SU-DHL-6 (cell line): ENCODE measurements around the gene FAM227B.

Experiments
- H2AFZ ChIP-seq: fragments of 200-600 bp; sonication (generic); 2 replicates; pipeline ENCODE4 v1.6.1; 2014; ENCODE audit warnings: low read depth, mild to moderate bottlenecking, moderate library complexity, mixed read lengths, antibody characterized with exemption, low read length; ENCODE audit not compliant: severe bottlenecking
- H3F3A ChIP-seq: fragments of 200-600 bp; shearing (Covaris generic); 2 replicates; pipeline ENCODE4 v1.6.0; 2016; ENCODE audit warnings: antibody characterized with exemption, mild to moderate bottlenecking; ENCODE audit not compliant: insufficient read depth
- H3K27ac ChIP-seq: fragments of 200-600 bp; sonication (generic); 2 replicates; pipeline ENCODE4 v1.5.1; 2016; ENCODE audit warnings: low read depth, mild to moderate bottlenecking, low read length, moderate library complexity, mixed read lengths
- H3K27me3 ChIP-seq: fragments of 200-600 bp; sonication (generic), shearing (Covaris generic); 2 replicates; pipeline ENCODE4 v1.6.0; 2014; ENCODE audit warnings: mild to moderate bottlenecking, low read length
- H3K36me3 ChIP-seq: fragments of 200-600 bp; sonication (generic); 2 replicates; pipeline ENCODE4 v1.6.1; 2014; ENCODE audit warnings: mild to moderate bottlenecking, low read length, mixed read lengths
- H3K4me2 ChIP-seq: fragments of 300-600, 200-600 bp; shearing (Covaris generic), sonication (generic); 2 replicates; pipeline ENCODE4 v1.6.0; 2014; ENCODE audit warnings: low read length, low read depth, mild to moderate bottlenecking; ENCODE audit not compliant: poor library complexity, severe bottlenecking
- H3K4me3 ChIP-seq: fragments of 200-600 bp; sonication (generic); 2 replicates; pipeline ENCODE4 v1.5.1; 2014; ENCODE audit warnings: antibody characterized with exemption, low read length, mild to moderate bottlenecking, mixed read lengths; ENCODE audit not compliant: insufficient read depth, poor library complexity, severe bottlenecking
- H3K79me2 ChIP-seq: fragments of 200-600 bp; sonication (generic); 2 replicates; pipeline ENCODE4 v1.6.1; 2014; ENCODE audit warnings: mild to moderate bottlenecking, low read length, moderate library complexity; ENCODE audit not compliant: insufficient read depth
- H3K9ac ChIP-seq: fragments of 200-600 bp; sonication (generic); 2 replicates; pipeline ENCODE4 v1.7.0; 2014; ENCODE audit warnings: mild to moderate bottlenecking, low read length
- H3K9me2 ChIP-seq: fragments of 200-600 bp; sonication (generic); replicated peaks from 2 replicates; pipeline ENCODE4 v1.6.1; 2014; ENCODE audit warnings: low read length; ENCODE audit not compliant: insufficient read depth
- H3K9me3 ChIP-seq: fragments of 200-600 bp; sonication (generic); 2 replicates; pipeline ENCODE4 v1.6.1; 2014; ENCODE audit warnings: low read length, mixed read lengths; ENCODE audit not compliant: insufficient read depth
- H4K20me1 ChIP-seq: fragments of 200-600 bp; sonication (generic); 2 replicates; pipeline ENCODE4 v1.6.1; 2014; ENCODE audit warnings: low read depth, mild to moderate bottlenecking, antibody characterized with exemption, low read length, moderate library complexity, mixed read lengths
- CTCF ChIP-seq: fragments of 200-600 bp; sonication (generic); IDR thresholded peaks from one replicate; pipeline ENCODE4 v1.5.1; 2017; ENCODE audit warnings: antibody characterized with exemption, mild to moderate bottlenecking, low read length, moderate library complexity; ENCODE audit not compliant: insufficient read depth, poor library complexity, severe bottlenecking
- EZH2phosphoT487 ChIP-seq: fragments of 200-600 bp; sonication (generic), shearing (Covaris generic); conservative IDR thresholded peaks from 2 replicates; pipeline ENCODE4 v1.6.1; 2018; ENCODE audit warnings: mild to moderate bottlenecking, antibody characterized with exemption, low read length, moderate library complexity, mixed read lengths

The FAM227B gene

DNA sequence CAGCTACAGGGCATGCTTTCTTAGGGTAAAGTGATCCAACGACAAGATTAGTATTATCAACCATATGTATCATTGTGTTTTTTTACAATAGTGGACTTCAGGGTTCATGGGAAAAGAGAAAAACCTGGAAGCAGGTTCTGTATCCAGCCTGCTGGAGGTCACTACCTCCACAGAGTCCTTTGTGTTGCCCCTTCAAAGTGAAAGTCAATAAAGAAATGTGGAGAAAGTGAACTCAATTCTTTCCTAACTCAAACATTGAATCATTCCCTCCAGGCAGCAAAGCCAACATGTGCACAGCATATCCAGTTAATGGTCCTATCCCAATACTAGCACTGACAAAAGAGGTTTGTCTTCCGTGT lies 152.2 kb downstream of the FAM227B start:
- no peak overlapping the region for H3K4me2 ChIP-seq
- TF ChIP-seq CTCF (no peak), EZH2phosphoT487 (no peak)
- no peak overlapping the region for H3K27ac ChIP-seq
- H3K4me3 ChIP-seq, result no peak overlapping the region
- no peaks in the 10 kb centered on the region for H3K27me3 ChIP-seq
- H4K20me1 ChIP-seq, result no peaks in the 10 kb centered on the region
- no peaks in the 10 kb centered on the region for H3K9me3 ChIP-seq
- no peak overlapping the region for H3K9ac ChIP-seq
- H2AFZ ChIP-seq, result no peak overlapping the region
- H3F3A ChIP-seq, result no peaks in the 10 kb centered on the region
- no peaks in the 10 kb centered on the region for H3K79me2 ChIP-seq
- H3K9me2 ChIP-seq, result no peaks in the 10 kb centered on the region
- H3K36me3 ChIP-seq, result no peaks in the 10 kb centered on the region

DNA sequence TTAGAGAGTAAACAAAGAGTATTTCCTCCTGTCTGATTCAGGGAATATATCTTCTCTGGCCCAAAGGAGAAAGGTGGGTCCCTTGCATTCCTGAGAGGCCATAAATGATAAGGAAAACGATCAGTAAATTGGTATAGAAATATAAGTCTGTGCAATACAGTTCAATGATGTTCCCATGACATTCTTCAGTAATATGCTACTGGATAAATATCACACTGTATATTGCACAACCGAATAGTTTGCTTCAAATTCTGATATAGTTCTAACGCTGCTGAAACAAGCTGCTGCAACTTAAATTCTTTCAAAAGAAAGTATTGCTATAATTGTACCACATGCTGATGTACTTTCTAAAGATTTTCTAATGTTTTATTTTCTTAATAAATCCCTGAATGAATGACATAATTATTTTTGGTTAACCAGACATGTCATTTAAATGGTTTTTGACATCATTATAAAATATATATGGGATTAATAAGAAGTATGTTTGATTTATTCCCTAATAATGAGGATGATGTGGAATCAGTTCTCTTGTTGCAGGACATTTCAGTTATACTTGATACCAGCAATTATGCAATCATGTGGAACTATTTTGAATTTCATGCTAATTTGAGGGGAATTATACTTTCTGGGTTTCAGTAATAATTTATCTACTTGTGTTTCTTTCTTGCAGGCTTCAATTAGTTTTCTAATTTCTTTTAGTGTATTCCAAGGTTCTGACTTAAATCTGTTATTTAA lies 152.7 kb downstream of the FAM227B start:
- no peak overlapping the region for H3K4me3 ChIP-seq
- no peak overlapping the region for H2AFZ ChIP-seq
- H3F3A ChIP-seq, result no peaks in the 10 kb centered on the region
- H3K4me2 ChIP-seq, result no peak overlapping the region
- no peaks in the 10 kb centered on the region for H3K79me2 ChIP-seq
- no peaks in the 10 kb centered on the region for H3K27me3 ChIP-seq
- H3K9me3 ChIP-seq, result no peaks in the 10 kb centered on the region
- H3K27ac ChIP-seq, result no peak overlapping the region
- H4K20me1 ChIP-seq, result no peaks in the 10 kb centered on the region
- no peaks in the 10 kb centered on the region for H3K36me3 ChIP-seq
- TF ChIP-seq EZH2phosphoT487 (no peak), CTCF (no peak)
- H3K9ac ChIP-seq, result no peak overlapping the region
- no peaks in the 10 kb centered on the region for H3K9me2 ChIP-seq

DNA sequence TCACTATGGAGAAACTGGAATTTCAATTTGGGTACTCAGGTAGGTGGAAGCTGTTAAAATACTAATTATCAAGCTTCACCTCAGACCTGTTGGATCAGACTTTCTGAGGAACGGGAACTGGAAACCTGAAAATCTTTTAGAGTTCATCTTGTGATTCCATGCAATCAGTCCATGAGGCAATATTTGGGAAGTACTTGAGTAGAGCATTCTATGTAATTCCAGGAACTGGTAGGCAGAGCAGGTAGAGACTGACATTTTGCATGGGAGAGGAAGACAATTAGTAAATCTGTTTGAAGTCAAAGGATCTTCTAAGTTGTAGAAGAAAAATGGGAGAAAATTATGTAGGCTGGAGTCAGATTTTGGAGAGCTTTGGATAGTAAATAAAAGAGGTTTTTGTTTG lies 154.5 kb downstream of the FAM227B start:
- Histone ChIP-seq H3K4me3 (no peak overlapping the region), H3F3A (no peaks in the 10 kb centered on the region), H3K27ac (no peak overlapping the region), H3K9me2 (no peaks in the 10 kb centered on the region), H3K27me3 (no peaks in the 10 kb centered on the region), H4K20me1 (no peaks in the 10 kb centered on the region), H3K79me2 (no peaks in the 10 kb centered on the region), H3K4me2 (no peak overlapping the region), H2AFZ (no peak overlapping the region), H3K9ac (no peak overlapping the region), H3K9me3 (no peaks in the 10 kb centered on the region), H3K36me3 (no peaks in the 10 kb centered on the region)
- no peak for TF ChIP-seq CTCF
- TF ChIP-seq EZH2phosphoT487, result no peak
